ENCODE data around the gene ATP5PF. TPM values are rescaled to one million over a fixed set of nuclear protein-coding genes. Genes with fewer than 3 reads are reported as not detected.

The ATP5PF gene
- total RNA-seq, 2 donors from 2014 or later, result 91.8 to 139 TPM

DNA sequence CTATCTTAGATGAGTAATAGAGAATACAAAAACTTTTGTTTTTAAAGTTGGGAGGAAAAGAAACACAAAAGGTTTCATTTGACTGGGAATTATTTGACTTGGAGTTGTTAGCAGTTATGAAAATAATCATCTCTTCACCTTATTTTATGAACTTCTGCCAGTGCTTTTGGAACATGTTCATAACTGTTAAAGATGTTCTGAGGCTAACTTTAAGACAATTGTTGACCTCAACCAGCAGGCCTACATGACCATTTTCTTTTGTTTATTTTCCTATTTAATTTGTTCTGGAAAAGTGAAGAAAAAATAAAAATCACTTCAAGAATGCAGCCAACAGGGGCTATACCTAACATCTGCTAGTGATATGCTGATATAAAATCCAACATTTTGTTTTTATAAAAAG is 58.3 kb downstream of the ATP5PF start:
- DNase-seq (ENCODE audit: low spot score), result no peak
- H3K27me3 ChIP-seq (replicated peaks; ENCODE audit: insufficient read depth), result no peaks in the 10 kb centered on the region
- intact Hi-C loops (cut with DNase I), result no loop called here
- H3K9me3 ChIP-seq, result no peaks in the 10 kb centered on the region
- no peak overlapping the region for H3K27ac ChIP-seq
- no peaks in the 10 kb centered on the region for H3K4me1 ChIP-seq (replicated peaks)
- TF ChIP-seq POLR2AphosphoS5 (IDR thresholded peaks at IDR 0.05), result no peak
- TF ChIP-seq POLR2A (IDR thresholded peaks at IDR 0.05), result no peak
- TF ChIP-seq, protein P1, sequence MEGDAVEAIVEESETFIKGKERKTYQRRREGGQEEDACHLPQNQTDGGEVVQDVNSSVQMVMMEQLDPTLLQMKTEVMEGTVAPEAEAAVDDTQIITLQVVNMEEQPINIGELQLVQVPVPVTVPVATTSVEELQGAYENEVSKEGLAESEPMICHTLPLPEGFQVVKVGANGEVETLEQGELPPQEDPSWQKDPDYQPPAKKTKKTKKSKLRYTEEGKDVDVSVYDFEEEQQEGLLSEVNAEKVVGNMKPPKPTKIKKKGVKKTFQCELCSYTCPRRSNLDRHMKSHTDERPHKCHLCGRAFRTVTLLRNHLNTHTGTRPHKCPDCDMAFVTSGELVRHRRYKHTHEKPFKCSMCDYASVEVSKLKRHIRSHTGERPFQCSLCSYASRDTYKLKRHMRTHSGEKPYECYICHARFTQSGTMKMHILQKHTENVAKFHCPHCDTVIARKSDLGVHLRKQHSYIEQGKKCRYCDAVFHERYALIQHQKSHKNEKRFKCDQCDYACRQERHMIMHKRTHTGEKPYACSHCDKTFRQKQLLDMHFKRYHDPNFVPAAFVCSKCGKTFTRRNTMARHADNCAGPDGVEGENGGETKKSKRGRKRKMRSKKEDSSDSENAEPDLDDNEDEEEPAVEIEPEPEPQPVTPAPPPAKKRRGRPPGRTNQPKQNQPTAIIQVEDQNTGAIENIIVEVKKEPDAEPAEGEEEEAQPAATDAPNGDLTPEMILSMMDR (IDR thresholded peaks at IDR 0.05), result no peak
- no peak overlapping the region for H3K4me3 ChIP-seq
- H3K36me3 ChIP-seq, result no peaks in the 10 kb centered on the region

Other genes starting within 250 kb of the ATP5PF start
- 10 to 100 TPM; 15.4 to 15.8 TPM for gene MRPL39, start 127.4 kb downstream of the ATP5PF start, total RNA-seq
- gene JAM2, start 95.6 kb downstream of the ATP5PF start, total RNA-seq, result 10 to 100 TPM in 1 of 2 donors, 1 to 10 TPM in 1; 8.2 to 66.6 TPM
- 10 to 100 TPM; 18.9 to 19.9 TPM for gene GABPA, start 68 bp upstream of the ATP5PF start, total RNA-seq